Measurements from ENCODE around the gene VPS11. TPM values are rescaled to one million over a fixed set of nuclear protein-coding genes. Genes with fewer than 3 reads are reported as not detected.

Gene VPS11
- total RNA-seq, 1 experiment from 2014 or later = 48.7 TPM

- no peaks in the 10 kb centered on the region for H3K9me3 ChIP-seq (ENCODE audit: low read length)
- no peak overlapping the region for H3K27ac ChIP-seq (ENCODE audit: low read length)
- no peak overlapping the region for H3K4me3 ChIP-seq (ENCODE audit: low read length)
- CTCF ChIA-PET = no interaction called here
- H3K9ac ChIP-seq (ENCODE audit: low read length) = no peak overlapping the region
- H3K4me2 ChIP-seq (ENCODE audit: low read length) = no peak overlapping the region
- no peaks in the 10 kb centered on the region for H3F3A ChIP-seq (ENCODE audit: low read length, unreplicated experiment)
- peaks cover 33% of the 10 kb centered on the region; the same call in 1 of the 2 replicates for H3K36me3 ChIP-seq (ENCODE audit: low read depth, low read length)
- no peaks in the 10 kb centered on the region for H3K27me3 ChIP-seq (ENCODE audit: low read length)
- peaks cover 30% of the 10 kb centered on the region for H3K79me2 ChIP-seq (ENCODE audit: low read length)
- BruUV-seq (replicated peaks) = no TSS peak
- DNase-seq (no peak), ATAC-seq (no peak)
- no peaks in the 10 kb centered on the region for H4K20me1 ChIP-seq (ENCODE audit: low read length)
- intact Hi-C loops (cut with micrococcal nuclease) = no loop called here
- H3K9me2 ChIP-seq (replicated peaks; ENCODE audit: low read length) = no peaks in the 10 kb centered on the region
- no peak overlapping the region for H2AFZ ChIP-seq (ENCODE audit: low read length)
- POLR2A ChIA-PET (ENCODE audit: unreplicated experiment) = no interaction called here
- TF ChIP-seq EZH2 (IDR thresholded peaks at IDR 0.05; ENCODE audit: low read length, unreplicated experiment) = no peak
- no peak for TF ChIP-seq EZH2phosphoT487 (IDR thresholded peaks at IDR 0.05; ENCODE audit: borderline replicate concordance, low read length)
- TF ChIP-seq CTCF (conservative IDR thresholded peaks at IDR 0.05; ENCODE audit: low read depth, low read length) = no peak
- H3K4me1 ChIP-seq (ENCODE audit: insufficient read depth, low read length) = peaks cover 19% of the 10 kb centered on the region
These were observed 42.8 kb downstream of the VPS11 start for GRCh38 chr11:119110439-119110838.

DNA sequence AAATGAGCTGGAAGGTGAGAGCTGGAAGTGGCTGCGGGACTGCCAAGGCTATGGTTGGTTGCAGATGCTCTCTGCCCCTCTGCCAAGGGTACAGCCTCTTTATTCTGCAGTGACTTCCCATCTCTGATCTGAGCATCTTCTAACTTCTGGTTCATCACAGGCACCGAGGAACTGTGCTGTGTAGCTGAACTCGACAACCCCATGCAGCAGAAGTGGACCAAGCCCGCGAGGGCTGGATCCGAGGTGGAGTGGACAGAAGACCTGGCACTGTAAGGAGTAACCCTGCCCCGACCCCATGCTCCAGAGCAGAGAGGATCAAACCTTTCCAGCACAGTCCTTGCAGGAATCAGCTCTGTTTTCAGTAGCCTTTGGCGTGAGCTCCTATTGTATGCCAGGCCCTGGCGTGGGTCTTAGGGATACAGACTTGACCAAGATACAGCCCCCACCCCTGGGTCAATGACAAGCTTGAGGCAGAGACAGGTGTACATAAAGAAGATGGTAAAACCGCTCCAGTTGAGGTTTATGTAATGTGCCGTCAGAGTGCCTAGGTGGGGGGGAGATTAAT, 43.8 kb downstream of the VPS11 start:
- no peak overlapping the region for H3K9ac ChIP-seq (ENCODE audit: low read length)
- H3K79me2 ChIP-seq (ENCODE audit: low read length) = peaks cover 30% of the 10 kb centered on the region
- H2AFZ ChIP-seq (ENCODE audit: low read length) = no peak overlapping the region
- H3K9me2 ChIP-seq (replicated peaks; ENCODE audit: low read length) = no peaks in the 10 kb centered on the region
- BruUV-seq (replicated peaks) = no TSS peak
- CTCF ChIA-PET = no interaction called here
- H3K4me1 ChIP-seq (ENCODE audit: insufficient read depth, low read length) = peaks cover 16% of the 10 kb centered on the region
- intact Hi-C loops (cut with micrococcal nuclease) = no loop called here
- no peak for DNase-seq
- no peaks in the 10 kb centered on the region for H3K9me3 ChIP-seq (ENCODE audit: low read length)
- no peaks in the 10 kb centered on the region for H3K27me3 ChIP-seq (ENCODE audit: low read length)
- peaks cover 36% of the 10 kb centered on the region; the same call in 1 of the 2 replicates for H3K36me3 ChIP-seq (ENCODE audit: low read depth, low read length)
- TF ChIP-seq EZH2 (IDR thresholded peaks at IDR 0.05; ENCODE audit: low read length, unreplicated experiment) (no peak), CTCF (conservative IDR thresholded peaks at IDR 0.05; ENCODE audit: low read depth, low read length) (no peak), EZH2phosphoT487 (IDR thresholded peaks at IDR 0.05; ENCODE audit: borderline replicate concordance, low read length) (no peak)
- ATAC-seq = no peak
- no peaks in the 10 kb centered on the region for H4K20me1 ChIP-seq (ENCODE audit: low read length)
- H3K4me2 ChIP-seq (ENCODE audit: low read length) = no peak overlapping the region
- H3K4me3 ChIP-seq (ENCODE audit: low read length) = no peak overlapping the region
- H3K27ac ChIP-seq (ENCODE audit: low read length) = no peak overlapping the region
- H3F3A ChIP-seq (ENCODE audit: low read length, unreplicated experiment) = no peaks in the 10 kb centered on the region
- POLR2A ChIA-PET (ENCODE audit: unreplicated experiment) = no interaction called here

- POLR2A ChIA-PET (ENCODE audit: unreplicated experiment) = no interaction called here
- BruUV-seq (replicated peaks) = no TSS peak
- Histone ChIP-seq H3K4me1 (ENCODE audit: insufficient read depth, low read length) (peaks cover 10% of the 10 kb centered on the region), H4K20me1 (ENCODE audit: low read length) (no peaks in the 10 kb centered on the region), H3K79me2 (ENCODE audit: low read length) (peaks cover 28% of the 10 kb centered on the region), H3K4me3 (ENCODE audit: low read length) (no peak overlapping the region), H3K27me3 (ENCODE audit: low read length) (no peaks in the 10 kb centered on the region), H3K9ac (ENCODE audit: low read length) (no peak overlapping the region), H3K9me2 (replicated peaks; ENCODE audit: low read length) (no peaks in the 10 kb centered on the region), H3K36me3 (ENCODE audit: low read depth, low read length) (peaks cover 36% of the 10 kb centered on the region; the same call in 1 of the 2 replicates), H3K27ac (ENCODE audit: low read length) (no peak overlapping the region), H3K9me3 (ENCODE audit: low read length) (no peaks in the 10 kb centered on the region), H2AFZ (ENCODE audit: low read length) (no peak overlapping the region), H3F3A (ENCODE audit: low read length, unreplicated experiment) (no peaks in the 10 kb centered on the region), H3K4me2 (ENCODE audit: low read length) (no peak overlapping the region)
- CTCF ChIA-PET = no interaction called here
- intact Hi-C loops (cut with micrococcal nuclease) = no loop called here
- ATAC-seq (no peak), DNase-seq (no peak)
- TF ChIP-seq EZH2phosphoT487 (IDR thresholded peaks at IDR 0.05; ENCODE audit: borderline replicate concordance, low read length) (no peak), CTCF (conservative IDR thresholded peaks at IDR 0.05; ENCODE audit: low read depth, low read length) (no peak), EZH2 (IDR thresholded peaks at IDR 0.05; ENCODE audit: low read length, unreplicated experiment) (no peak)
These were observed 44.8 kb downstream of the VPS11 start for GRCh38 chr11:119112314-119113020.

Data from PC-3 (cell line).